Panc1 (cell line): ENCODE data around the gene CCDC57.

Experiments
- CTCF ChIP-seq: fragments of 450-650 bp; IDR thresholded peaks from 2 replicates; pipeline ENCODE4 v1.5.1; 2017; ENCODE audit warnings: mild to moderate bottlenecking
- POLR2AphosphoS5 ChIP-seq: IDR thresholded peaks from 2 replicates; pipeline ENCODE4 v1.6.1; 2012; ENCODE audit warnings: mild to moderate bottlenecking, low read depth, low read length, moderate library complexity
- SIN3A ChIP-seq: IDR thresholded peaks from 2 replicates; pipeline ENCODE4 v1.6.1; 2012; ENCODE audit warnings: low read depth, mild to moderate bottlenecking, low read length, moderate library complexity, borderline replicate concordance; ENCODE audit not compliant: insufficient read depth
- TCF7L2 ChIP-seq: IDR thresholded peaks from 2 replicates; pipeline ENCODE4 v1.6.1; 2011; ENCODE audit warnings: mild to moderate bottlenecking, low read depth, low read length, inconsistent platforms

- TF ChIP-seq CTCF (no peak), POLR2AphosphoS5 (no peak), SIN3A (no peak), TCF7L2 (no peak)
Observed at GRCh38 chr17:82118168-82118814, 94.4 kb downstream of the CCDC57 start.
